Panc1 (cell line): Measurements from ENCODE around the gene RASA3. TPM values are rescaled to one million over a fixed set of nuclear protein-coding genes. Genes with fewer than 3 reads are reported as not detected.
"Not testable (repeated sequence)": the region's sequence is repeated elsewhere in the genome, so short reads cannot be mapped to it uniquely, and the experiment has no call there.

Experiments
- ATAC-seq: fragments of 200-7000 bp; cut with Tn5 transposase; 2 replicates; pipeline ENCODE4 v1.9.1; 2020; ENCODE audit warnings: mild to moderate bottlenecking, moderate library complexity
- BruUV-seq: library from RNA; stranded (reverse); fragments of 400-500 nt; replicated peaks from 2 replicates; lab custom pipeline; 2021; lab: Mats Ljungman, UMichigan
- CTCF ChIA-PET: fragments of 300-600 bp; sonication (Branson Sonifier 250); formaldehyde crosslinking; loops from one replicate; lab custom pipeline; 2022; ENCODE audit warnings: antibody characterized with exemption; lab: Charles Lee
- POLR2A ChIA-PET: fragments of 300-600 bp; sonication (Branson Sonifier 250); formaldehyde crosslinking; loops from one replicate; lab custom pipeline; 2022; ENCODE audit warnings: antibody characterized with exemption; lab: Charles Lee
- DNase-seq: peaks from one replicate; pipeline ENCODE4 v3.0.0-alpha.2; 2010; ENCODE audit warnings: low read depth, low spot score
- H3K27ac ChIP-seq: 2 replicates; pipeline ENCODE4 v1.5.1; 2011; ENCODE audit warnings: mild to moderate bottlenecking, low read length, inconsistent platforms
- H3K27me3 ChIP-seq: fragments of 200-500 bp; sonication (Bioruptor generic); 2 replicates; pipeline ENCODE4 v1.6.0; 2014; ENCODE audit warnings: low read length, inconsistent platforms; ENCODE audit not compliant: control insufficient read depth, insufficient read depth
- H3K36me3 ChIP-seq: fragments of 200-500 bp; sonication (Bioruptor generic); 2 replicates; pipeline ENCODE4 v1.5.1; 2014; ENCODE audit warnings: inconsistent platforms, mild to moderate bottlenecking, low read length, moderate library complexity; ENCODE audit not compliant: control insufficient read depth, insufficient read depth
- H3K4me1 ChIP-seq: 2 replicates; pipeline ENCODE4 v1.5.1; 2011; ENCODE audit warnings: inconsistent platforms, mild to moderate bottlenecking, low read length, moderate library complexity; ENCODE audit not compliant: control insufficient read depth, insufficient read depth
- H3K4me3 ChIP-seq, 2 experiments: 2 replicates each; pipeline ENCODE4 v1.5.1; 2011 to 2012; ENCODE audit warnings: low read depth in 2 of 2, low read length in 2 of 2, mild to moderate bottlenecking in 2 of 2, inconsistent platforms in 1 of 2, moderate library complexity in 1 of 2
- H3K9me3 ChIP-seq: fragments of 200-500 bp; sonication (Bioruptor generic); 2 replicates; pipeline ENCODE4 v1.5.1; 2014; ENCODE audit warnings: low read depth, mild to moderate bottlenecking, inconsistent platforms, low read length, moderate library complexity; ENCODE audit not compliant: control insufficient read depth, insufficient read depth
- CTCF ChIP-seq: fragments of 450-650 bp; IDR thresholded peaks from 2 replicates; pipeline ENCODE4 v1.5.1; 2017; ENCODE audit warnings: mild to moderate bottlenecking
- POLR2AphosphoS5 ChIP-seq: IDR thresholded peaks from 2 replicates; pipeline ENCODE4 v1.6.1; 2012; ENCODE audit warnings: mild to moderate bottlenecking, low read depth, low read length, moderate library complexity
- REST ChIP-seq, 2 experiments: IDR thresholded peaks; 2 replicates each; pipeline ENCODE4 v1.6.1; 2011 to 2012; ENCODE audit warnings: low read depth in 2 of 2, control low read depth in 1 of 2, low read length in 1 of 2, mild to moderate bottlenecking in 1 of 2, moderate library complexity in 1 of 2; ENCODE audit not compliant: insufficient read depth in 1 of 2
- SIN3A ChIP-seq: IDR thresholded peaks from 2 replicates; pipeline ENCODE4 v1.6.1; 2012; ENCODE audit warnings: low read depth, mild to moderate bottlenecking, low read length, moderate library complexity, borderline replicate concordance; ENCODE audit not compliant: insufficient read depth
- TCF7L2 ChIP-seq: IDR thresholded peaks from 2 replicates; pipeline ENCODE4 v1.6.1; 2011; ENCODE audit warnings: mild to moderate bottlenecking, low read depth, low read length, inconsistent platforms
- in situ Hi-C: cut with HindIII; loops from 2 replicates; pipeline ENCODE4 v1.10.0; 2016; ENCODE audit warnings: low sequenced_read_pairs, low pct_unique_long_range_greater_than_20kb
- intact Hi-C: fragments of 100-400 bp; cut with micrococcal nuclease; formaldehyde crosslinking; loops from one replicate; pipeline ENCODE4 v1.10.0; 2022; ENCODE audit not compliant: unreplicated experiment
- total RNA-seq: library from RNA; stranded (reverse); gene quantifications from one replicate; pipeline ENCODE4 v1.2.1, GENCODE V29; 2021; ENCODE audit not compliant: unreplicated experiment

RASA3 gene
- total RNA-seq, 1 experiment from 2014 or later, result 33.7 TPM

- CTCF ChIA-PET, result no interaction called here
- H3K27ac ChIP-seq, result no peak overlapping the region
- in situ Hi-C loops (no loop called here), intact Hi-C loops (no loop called here)
- DNase-seq, result no peak
- no peaks in the 10 kb centered on the region for H3K9me3 ChIP-seq
- TF ChIP-seq TCF7L2 (no peak), POLR2AphosphoS5 (no peak), REST (IDR thresholded peaks at IDR 0.05; ENCODE audit: insufficient read depth in 1 of 2, low read depth in 2 of 2, low read length in 1 of 2) (no peak), SIN3A (no peak), CTCF (no peak)
- POLR2A ChIA-PET, result interaction anchor here (0.5 kb wide), 1 partner anchor 21 kb away, joined by 4 read pairs; no protein-coding TSS in a partner anchor
- BruUV-seq, result no TSS peak
- no peaks in the 10 kb centered on the region for H3K27me3 ChIP-seq
- no peaks in the 10 kb centered on the region for H3K36me3 ChIP-seq
- no peak for ATAC-seq
- H3K4me3 ChIP-seq, result no peak overlapping the region
- no peaks in the 10 kb centered on the region for H3K4me1 ChIP-seq
These were observed 45.0 kb upstream of the RASA3 start for GRCh38 chr13:114177245-114178010.

- intact Hi-C loops, BruUV-seq, H3K27me3 ChIP-seq, in situ Hi-C loops, ATAC-seq, H3K36me3 ChIP-seq, H3K4me1 ChIP-seq, POLR2A ChIA-PET, CTCF ChIA-PET, H3K27ac ChIP-seq, H3K4me3 ChIP-seq, DNase-seq, H3K9me3 ChIP-seq: not testable (repeated sequence)
These were observed 44.0 kb upstream of the RASA3 start for GRCh38 chr13:114176359-114176902.

GRCh38 chr13:114174529-114174961 lies 42.1 kb upstream of the RASA3 start:
- TF ChIP-seq SIN3A (no peak), CTCF (no peak), REST (IDR thresholded peaks at IDR 0.05; ENCODE audit: insufficient read depth in 1 of 2, low read depth in 2 of 2, low read length in 1 of 2) (no peak), TCF7L2 (no peak), POLR2AphosphoS5 (no peak)
- Histone ChIP-seq H3K4me3 (no peak overlapping the region), H3K9me3 (no peaks in the 10 kb centered on the region), H3K4me1 (no peaks in the 10 kb centered on the region), H3K36me3 (no peaks in the 10 kb centered on the region), H3K27ac (no peak overlapping the region), H3K27me3 (no peaks in the 10 kb centered on the region)
- intact Hi-C loops, result no loop called here
- no TSS peak for BruUV-seq
- ChIA-PET POLR2A (no interaction called here), CTCF (no interaction called here)
- in situ Hi-C loops, result no loop called here
- ATAC-seq, result no peak
- no peak for DNase-seq
